ENCODE data around the gene HNRNPH1.

The HNRNPH1 gene

DNA sequence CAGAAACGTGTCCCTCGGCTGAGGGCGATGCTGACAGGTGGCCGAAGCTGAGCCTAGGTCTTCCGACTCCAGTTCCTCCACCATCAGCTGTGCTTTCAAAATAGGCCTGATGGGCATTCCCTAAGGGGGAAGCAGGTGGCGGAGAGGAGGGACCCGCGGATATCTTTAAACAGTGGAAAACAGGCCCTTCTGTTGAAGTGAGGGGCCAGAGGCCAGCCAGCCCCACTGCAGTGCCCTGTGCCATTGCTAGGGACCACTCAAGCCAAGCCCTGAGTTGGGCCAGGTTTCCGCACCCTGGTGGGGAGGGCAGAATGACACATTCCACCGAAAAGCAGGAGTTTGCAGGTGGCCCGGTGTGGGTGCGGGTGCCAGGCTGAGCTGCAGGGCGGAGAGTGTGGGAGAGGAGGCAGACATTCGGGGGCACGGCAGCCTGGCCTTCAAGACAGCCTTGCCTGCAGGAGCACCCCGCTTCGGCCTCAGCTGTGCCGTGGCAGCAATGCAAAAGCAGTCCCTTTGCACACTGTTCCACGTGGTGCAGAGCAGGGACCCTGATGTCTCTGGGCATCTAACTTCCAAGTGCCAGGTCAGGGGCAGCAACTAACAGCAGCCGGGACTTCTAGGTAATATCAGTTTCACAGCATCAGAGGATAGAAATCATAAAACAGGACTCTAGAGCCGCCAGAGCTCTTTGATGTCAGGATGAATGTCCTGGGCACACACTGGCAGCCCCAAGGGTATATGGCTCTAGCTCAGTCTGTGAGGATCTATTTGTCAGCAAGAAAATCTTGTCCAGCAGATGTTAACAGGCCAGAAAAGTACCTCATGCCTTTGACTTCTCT is 17.2 kb downstream of the HNRNPH1 start:
- TF ChIP-seq CTCF (conservative IDR thresholded peaks at IDR 0.05): no peak
- peak overlapping the region; percentile 27 for H3K27ac ChIP-seq

DNA sequence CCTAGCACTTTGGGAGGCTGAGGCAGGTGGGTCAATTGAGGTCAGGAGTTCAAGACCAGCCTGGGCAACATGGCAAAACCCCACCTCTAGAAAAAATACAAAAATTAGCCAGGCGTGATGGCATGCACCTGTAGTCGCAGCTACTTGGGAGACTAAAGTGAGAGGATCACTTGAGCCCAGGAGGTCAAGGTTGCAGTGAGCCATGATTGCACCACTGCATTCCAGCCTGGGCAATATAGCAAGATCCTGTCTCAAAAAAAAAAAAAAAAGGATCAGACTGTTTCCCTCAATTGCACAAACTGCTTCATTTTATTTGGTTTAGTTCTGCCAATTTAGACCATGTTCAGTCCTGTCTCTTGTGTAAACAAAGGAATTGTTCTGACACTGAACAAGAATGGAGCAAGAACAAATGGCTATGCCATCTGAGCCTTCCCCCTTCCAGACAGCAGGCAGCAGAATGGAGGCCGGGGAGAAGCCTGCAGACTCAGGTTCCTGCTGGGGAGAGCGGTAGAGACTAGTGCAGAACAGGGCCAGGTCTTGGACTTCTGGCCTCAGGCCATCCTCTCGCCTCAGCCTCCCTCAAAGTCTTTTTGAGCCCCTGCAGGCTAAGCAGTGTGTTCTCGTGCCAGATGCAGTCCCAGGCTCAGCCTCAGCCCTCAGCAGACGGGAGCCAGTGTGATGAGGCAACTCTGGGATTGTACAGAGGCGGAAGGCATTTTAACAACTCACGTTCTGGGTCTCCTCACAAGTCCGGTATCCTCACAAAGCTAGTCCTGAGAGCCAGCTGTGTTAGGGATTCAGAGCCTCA is 18.2 kb downstream of the HNRNPH1 start:
- peak overlapping the region; percentile 27; the same call in 1 of the 2 replicates for H3K27ac ChIP-seq
- no peak for TF ChIP-seq CTCF (conservative IDR thresholded peaks at IDR 0.05)

- TF ChIP-seq CTCF (conservative IDR thresholded peaks at IDR 0.05): no peak
- no peak overlapping the region for H3K27ac ChIP-seq
Measured at GRCh38 chr5:179603308-179603707, 20.2 kb downstream of the HNRNPH1 start.

- no peak for TF ChIP-seq CTCF (conservative IDR thresholded peaks at IDR 0.05)
Measured at GRCh38 chr5:179601871-179602625, 21.4 kb downstream of the HNRNPH1 start.

GRCh38 chr5:179599973-179600372 is 23.5 kb downstream of the HNRNPH1 start:
- H3K27ac ChIP-seq: no peak overlapping the region
- no peak for TF ChIP-seq CTCF (conservative IDR thresholded peaks at IDR 0.05)

More at GRCh38 chr5:179601871-179602625, 21.4 kb downstream of the HNRNPH1 start:
- H3K27ac ChIP-seq: no peak overlapping the region

- TF ChIP-seq CTCF (conservative IDR thresholded peaks at IDR 0.05): no peak
- H3K27ac ChIP-seq: no peak overlapping the region
Measured at GRCh38 chr5:179599566-179599965, 23.9 kb downstream of the HNRNPH1 start.

- no peak overlapping the region for H3K27ac ChIP-seq
- no peak for TF ChIP-seq CTCF (conservative IDR thresholded peaks at IDR 0.05)
Measured at GRCh38 chr5:179599100-179599499, 24.4 kb downstream of the HNRNPH1 start.

Data from VCaP (cell line).